AG04449 (cell line): ENCODE data around the gene NUMB.

Source experiments
- CTCF ChIA-PET: fragments of 350-600 bp; formaldehyde crosslinking; extraction: SDS; loops from one replicate; lab custom pipeline; 2021; ENCODE audit warnings: antibody characterized with exemption; lab: Yijun Ruan, JAX
- POLR2A ChIA-PET: fragments of 400-600, 350-600 bp; formaldehyde crosslinking; extraction: SDS; loops from one replicate; lab custom pipeline; 2020; ENCODE audit warnings: antibody characterized with exemption, inconsistent platforms; lab: Yijun Ruan, JAX
- DNase-seq: peaks from one replicate; pipeline ENCODE4 v3.0.0-alpha.2; 2010; ENCODE audit warnings: low read depth, low spot score
- H3K4me3 ChIP-seq: 2 replicates; pipeline ENCODE4 v1.5.1; 2011; ENCODE audit warnings: low read depth, mild to moderate bottlenecking, control low read depth, low read length
- CTCF ChIP-seq: IDR thresholded peaks from one replicate; pipeline ENCODE4 v1.5.1; 2011; ENCODE audit warnings: mild to moderate bottlenecking, moderate library complexity, low read length, control low read depth, inconsistent platforms; ENCODE audit not compliant: insufficient read depth; ENCODE audit errors: missing control alignments

Gene NUMB

GRCh38 chr14:73457041-73457923 lies 1.1 kb downstream of the NUMB start:
- H3K4me3 ChIP-seq = peak overlapping the region; percentile 79
- POLR2A ChIA-PET = interaction anchor here (1.4 kb wide), 1 partner anchor 34 kb away, joined by 4 read pairs; the partner anchor contains the start of gene RIOX1
- CTCF ChIA-PET = interaction anchor here (1.1 to 2.1 kb wide), 4 partner anchors 12 to 162 kb away, joined by 3 to 9 read pairs (median 4); no protein-coding TSS in a partner anchor
- no peak for TF ChIP-seq CTCF
- no peak for DNase-seq

GRCh38 chr14:73455294-73455693 lies 3.1 kb downstream of the NUMB start:
- DNase-seq = no peak
- ChIA-PET CTCF (interaction anchor here (1.2 to 2.2 kb wide), 2 partner anchors 17 to 160 kb away, joined by 5 to 16 read pairs; no protein-coding TSS in a partner anchor), POLR2A (no interaction called here)
- no peak overlapping the region for H3K4me3 ChIP-seq
- TF ChIP-seq CTCF = no peak

GRCh38 chr14:73452341-73453186 lies 5.8 kb downstream of the NUMB start:
- ChIA-PET CTCF (interaction anchor here (0.5 to 3.4 kb wide), 2 partner anchors 20 to 157 kb away, joined by 3 to 8 read pairs; no protein-coding TSS in a partner anchor), POLR2A (no interaction called here)
- H3K4me3 ChIP-seq = no peak overlapping the region
- DNase-seq = peak; percentile 79
- no peak for TF ChIP-seq CTCF

- DNase-seq = no peak
- POLR2A ChIA-PET = no interaction called here
- TF ChIP-seq CTCF = no peak
- CTCF ChIA-PET = interaction anchor here (1.8 kb wide), 1 partner anchor 149 kb away, joined by 9 read pairs; no protein-coding TSS in a partner anchor
- no peak overlapping the region for H3K4me3 ChIP-seq
Measured at GRCh38 chr14:73443758-73444157, 14.6 kb downstream of the NUMB start.

- ChIA-PET POLR2A (no interaction called here), CTCF (interaction anchor here (0.9 to 1.6 kb wide), 2 partner anchors 17 to 146 kb away, joined by 3 to 4 read pairs; partner anchors contain the start of gene NUMB)
- no peak for DNase-seq
- H3K4me3 ChIP-seq = no peak overlapping the region
- TF ChIP-seq CTCF = no peak
Measured at GRCh38 chr14:73441286-73441685, 17.1 kb downstream of the NUMB start.

- no peak for TF ChIP-seq CTCF
- no peak for DNase-seq
- H3K4me3 ChIP-seq = no peak overlapping the region
- ChIA-PET CTCF (no interaction called here), POLR2A (no interaction called here)
Measured at GRCh38 chr14:73438993-73439392, 19.4 kb downstream of the NUMB start.
